Sigmoid colon (tissue), 7 donors: Measurements from ENCODE around the gene IGFBP3. TPM values are rescaled to one million over a fixed set of nuclear protein-coding genes. Genes with fewer than 3 reads are reported as not detected.
"Not testable (repeated sequence)": the region's sequence is repeated elsewhere in the genome, so short reads cannot be mapped to it uniquely, and the experiment has no call there.

ENCODE experiments used
- DNase-seq: peaks from one replicate; pipeline ENCODE4 v3.0.0-alpha.2; 2019
- H3K27ac ChIP-seq, 4 donors: fragments of 200-600 bp; sonication (generic); one replicate each; pipeline ENCODE4 v1.5.1; 2016 to 2019; ENCODE audit warnings: mild to moderate bottlenecking in 1 of 4
- H3K27me3 ChIP-seq, 3 donors: fragments of 200-600 bp; sonication (generic); one replicate each; pipeline ENCODE4 v1.5.1; 2019; ENCODE audit warnings: mild to moderate bottlenecking in 1 of 3
- H3K36me3 ChIP-seq, 4 donors: fragments of 200-600 bp; sonication (generic); one replicate each; pipeline ENCODE4 v1.5.1; 2016 to 2019
- H3K4me1 ChIP-seq, 4 donors: fragments of 200-600 bp; sonication (generic); one replicate each; pipeline ENCODE4 v1.5.1; 2017 to 2019
- H3K4me3 ChIP-seq, 4 donors: fragments of 200-600 bp; sonication (generic); one replicate each; pipeline ENCODE4 v1.5.1; 2017 to 2019; ENCODE audit warnings: mild to moderate bottlenecking in 2 of 4, moderate library complexity in 1 of 4
- H3K9me3 ChIP-seq, 4 donors: fragments of 200-600 bp in 3 of 4; sonication (generic) in 3 of 4; one replicate each; pipeline versions ENCODE4 v1.5.1 to v1.6.1; 2013 to 2019
- EP300 ChIP-seq, 4 donors: sonication (generic); formaldehyde crosslinking; IDR thresholded peaks; one replicate each; pipeline ENCODE4 v1.6.1; 2017; ENCODE audit warnings: antibody characterized with exemption in 4 of 4
- POLR2A ChIP-seq, 2 donors: fragments of 450-650 bp; IDR thresholded peaks; one replicate each; pipeline ENCODE4 v1.6.1; 2016; ENCODE audit warnings: antibody characterized with exemption in 2 of 2, mild to moderate bottlenecking in 2 of 2, moderate library complexity in 2 of 2
- POLR2AphosphoS5 ChIP-seq, 4 donors: sonication (generic); formaldehyde crosslinking; IDR thresholded peaks; one replicate each; pipeline ENCODE4 v1.6.1; 2017; ENCODE audit warnings: antibody characterized with exemption in 4 of 4
- WGBS, 2 donors: extraction: QIAGEN DNeasy Blood & Tissue Kit; methylation state at CpG; one replicate each; pipeline ENCODE4 v1.1.7; 2013; 5-methylcytosine and 5-hydroxymethylcytosine counted together
- intact Hi-C: fragments of 100-400 bp; cut with DNase I; formaldehyde crosslinking; loops from one replicate; pipeline ENCODE4 v1.15.1; 2023
- polyA plus RNA-seq, 3 donors: library from polyadenylated mRNA; stranded (reverse); fragments of 200-250 nt; gene quantifications; one replicate each; pipeline ENCODE4 v1.2.3, GENCODE V29; 2013
- total RNA-seq, 4 donors: library from RNA; depleted of rRNA; stranded (reverse); fragments of >200 nt; gene quantifications; one replicate each; pipeline ENCODE4 v1.1.0, GENCODE V29; 2016
- TF ChIP-seq, protein P1 (sequence below), 4 experiments: fragments of 450-650 bp in 3 of 4; fragments of 200-600 bp in 1 of 4; IDR thresholded peaks; one replicate each; pipeline ENCODE4 v1.5.1; 2016 to 2019; ENCODE audit warnings: antibody characterized with exemption in 4 of 4, mild to moderate bottlenecking in 3 of 4, moderate library complexity in 2 of 4
- donor health status: healthy with polysubstance abuse.
- donor health status: Bipolar disorder and iron deficiency.
- donor health status: healthy.

IGFBP3 gene
- total and polyA plus RNA-seq, 7 donors = 4.8 to 330 (median 54.0) TPM

DNA sequence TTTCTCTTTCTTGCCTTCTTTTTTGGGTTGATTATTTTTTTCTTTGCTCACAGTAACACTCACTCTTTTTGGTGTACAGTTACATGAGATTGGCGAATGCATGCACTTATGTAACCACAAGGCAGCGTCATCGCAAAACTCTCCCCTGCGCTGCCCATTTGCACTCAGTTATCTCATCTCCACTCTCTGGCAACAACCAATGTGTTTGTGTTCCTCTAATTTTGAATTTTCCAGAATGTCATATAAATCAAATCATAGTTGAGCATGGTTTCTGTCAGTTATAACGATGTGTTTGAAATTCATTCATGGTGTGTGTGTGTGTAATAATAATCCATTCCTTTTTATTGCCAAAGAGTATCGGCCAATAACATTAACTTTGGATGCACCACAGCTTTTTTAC, 23.0 kb upstream of the IGFBP3 start:
- no peaks in the 10 kb centered on the region for H3K27me3 ChIP-seq
- no peak for DNase-seq
- no peak for TF ChIP-seq EP300 (IDR thresholded peaks at IDR 0.05)
- no peak for TF ChIP-seq POLR2AphosphoS5 (IDR thresholded peaks at IDR 0.05)
- TF ChIP-seq, protein P1, sequence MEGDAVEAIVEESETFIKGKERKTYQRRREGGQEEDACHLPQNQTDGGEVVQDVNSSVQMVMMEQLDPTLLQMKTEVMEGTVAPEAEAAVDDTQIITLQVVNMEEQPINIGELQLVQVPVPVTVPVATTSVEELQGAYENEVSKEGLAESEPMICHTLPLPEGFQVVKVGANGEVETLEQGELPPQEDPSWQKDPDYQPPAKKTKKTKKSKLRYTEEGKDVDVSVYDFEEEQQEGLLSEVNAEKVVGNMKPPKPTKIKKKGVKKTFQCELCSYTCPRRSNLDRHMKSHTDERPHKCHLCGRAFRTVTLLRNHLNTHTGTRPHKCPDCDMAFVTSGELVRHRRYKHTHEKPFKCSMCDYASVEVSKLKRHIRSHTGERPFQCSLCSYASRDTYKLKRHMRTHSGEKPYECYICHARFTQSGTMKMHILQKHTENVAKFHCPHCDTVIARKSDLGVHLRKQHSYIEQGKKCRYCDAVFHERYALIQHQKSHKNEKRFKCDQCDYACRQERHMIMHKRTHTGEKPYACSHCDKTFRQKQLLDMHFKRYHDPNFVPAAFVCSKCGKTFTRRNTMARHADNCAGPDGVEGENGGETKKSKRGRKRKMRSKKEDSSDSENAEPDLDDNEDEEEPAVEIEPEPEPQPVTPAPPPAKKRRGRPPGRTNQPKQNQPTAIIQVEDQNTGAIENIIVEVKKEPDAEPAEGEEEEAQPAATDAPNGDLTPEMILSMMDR (IDR thresholded peaks at IDR 0.05) = no peak
- TF ChIP-seq POLR2A (IDR thresholded peaks at IDR 0.05) = no peak
- WGBS, 2 donors = 81 to 88% methylated on average over 6 of the region's 6 CpGs
- H3K27ac ChIP-seq = no peak overlapping the region
- H3K4me1 ChIP-seq = no peaks in the 10 kb centered on the region
- intact Hi-C loops = no loop called here
- no peaks in the 10 kb centered on the region for H3K36me3 ChIP-seq
- no peak overlapping the region for H3K4me3 ChIP-seq
- H3K9me3 ChIP-seq = no peaks in the 10 kb centered on the region

DNA sequence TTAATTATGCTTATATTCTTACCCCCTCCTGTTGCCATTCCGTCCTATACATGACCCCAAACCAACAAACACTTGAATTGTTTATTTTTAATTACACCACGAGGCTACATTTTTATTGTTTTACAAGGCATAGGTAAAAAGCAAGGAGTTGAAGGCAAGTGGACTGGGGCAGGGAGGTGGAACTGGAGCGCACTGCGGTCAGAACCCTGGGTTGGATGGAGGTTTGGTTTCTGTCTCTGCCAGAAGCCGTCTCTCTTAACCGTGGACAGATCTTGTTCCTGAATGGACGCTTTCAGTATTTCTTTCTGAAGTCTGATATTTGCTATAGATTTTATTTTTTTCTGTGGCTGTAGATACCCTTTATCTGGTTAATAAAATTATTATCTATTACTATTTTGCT, 19.9 kb upstream of the IGFBP3 start:
- Histone ChIP-seq H3K27me3 (peaks cover 0 to 3% (median 0%) of the 10 kb centered on the region in 3 donors), H3K27ac (no peak overlapping the region), H3K4me3 (no peak overlapping the region), H3K9me3 (no peaks in the 10 kb centered on the region), H3K36me3 (no peaks in the 10 kb centered on the region), H3K4me1 (no peaks in the 10 kb centered on the region)
- DNase-seq = no peak
- WGBS, 2 donors = 55 to 60% methylated on average over 7 of the region's 7 CpGs
- intact Hi-C loops = no loop called here
- TF ChIP-seq POLR2AphosphoS5 (IDR thresholded peaks at IDR 0.05) = no peak
- TF ChIP-seq EP300 (IDR thresholded peaks at IDR 0.05) = no peak
- TF ChIP-seq, protein P1 (IDR thresholded peaks at IDR 0.05) = no peak
- TF ChIP-seq POLR2A (IDR thresholded peaks at IDR 0.05) = no peak

DNA sequence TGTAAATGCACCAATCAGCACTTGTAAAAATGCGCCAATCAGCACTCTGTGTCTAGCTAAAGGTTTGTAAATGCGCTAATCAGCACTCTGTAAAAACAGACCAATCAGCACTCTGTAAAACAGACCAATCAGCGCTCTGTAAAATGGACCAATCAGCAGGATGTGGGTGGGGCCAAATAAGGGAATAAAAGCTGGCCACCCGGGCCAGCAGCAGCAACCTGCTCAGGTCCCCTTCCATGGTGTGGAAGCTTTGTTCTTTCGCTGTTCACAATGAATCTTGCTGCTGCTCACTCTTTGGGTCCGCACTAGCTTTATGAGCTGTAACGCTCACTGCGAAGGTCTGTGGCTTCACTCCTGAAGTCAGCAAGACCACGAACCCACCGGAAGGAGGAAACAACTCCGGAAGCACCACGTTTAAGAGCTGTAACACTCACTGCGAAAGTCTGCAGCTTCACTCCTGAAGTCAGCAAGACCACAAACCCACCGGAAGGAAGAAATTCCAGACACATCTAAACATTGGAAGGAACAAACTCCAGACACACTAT, 19.2 kb upstream of the IGFBP3 start:
- H3K4me3 ChIP-seq = not testable (repeated sequence)

DNA sequence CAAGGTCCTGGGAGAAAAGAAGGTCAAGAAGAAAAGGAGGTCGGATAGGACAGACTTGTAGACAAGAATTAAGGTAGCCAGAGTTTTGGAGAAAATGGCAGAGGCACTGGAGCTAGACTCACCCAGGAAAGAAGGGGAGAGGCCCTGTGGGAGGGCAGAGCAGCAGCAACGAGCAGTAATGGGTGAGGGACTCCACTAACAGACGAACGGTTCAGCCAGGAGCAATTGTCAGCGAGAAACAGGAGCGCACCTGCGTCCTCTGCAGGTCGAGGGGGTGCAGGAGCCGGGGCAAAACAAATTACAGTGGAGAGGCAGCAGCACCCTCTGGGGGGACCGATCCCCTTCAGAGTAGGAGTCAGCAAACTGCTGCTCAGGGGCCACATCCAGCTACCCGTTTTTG, 18.5 kb upstream of the IGFBP3 start:
- intact Hi-C loops = no loop called here
- DNase-seq = no peak
- 85 to 94% methylated on average over 11 of the region's 11 CpGs for WGBS, 2 donors
- Histone ChIP-seq H3K36me3 (no peaks in the 10 kb centered on the region), H3K4me3 (no peak overlapping the region), H3K27me3 (peaks cover 0 to 3% (median 0%) of the 10 kb centered on the region in 3 donors), H3K27ac (no peak overlapping the region), H3K4me1 (no peaks in the 10 kb centered on the region), H3K9me3 (no peaks in the 10 kb centered on the region)
- TF ChIP-seq POLR2AphosphoS5 (IDR thresholded peaks at IDR 0.05) (no peak), EP300 (IDR thresholded peaks at IDR 0.05) (no peak), POLR2A (IDR thresholded peaks at IDR 0.05) (no peak)
- TF ChIP-seq, protein P1 (IDR thresholded peaks at IDR 0.05) = no peak

More for the DNA sequence above, 19.2 kb upstream of the IGFBP3 start:
- intact Hi-C loops, H3K4me1 ChIP-seq, H3K36me3 ChIP-seq, H3K27ac ChIP-seq, H3K9me3 ChIP-seq, DNase-seq, H3K27me3 ChIP-seq: not testable (repeated sequence)
- 63 to 72% methylated on average over 14 of the region's 14 CpGs for WGBS, 2 donors

DNA sequence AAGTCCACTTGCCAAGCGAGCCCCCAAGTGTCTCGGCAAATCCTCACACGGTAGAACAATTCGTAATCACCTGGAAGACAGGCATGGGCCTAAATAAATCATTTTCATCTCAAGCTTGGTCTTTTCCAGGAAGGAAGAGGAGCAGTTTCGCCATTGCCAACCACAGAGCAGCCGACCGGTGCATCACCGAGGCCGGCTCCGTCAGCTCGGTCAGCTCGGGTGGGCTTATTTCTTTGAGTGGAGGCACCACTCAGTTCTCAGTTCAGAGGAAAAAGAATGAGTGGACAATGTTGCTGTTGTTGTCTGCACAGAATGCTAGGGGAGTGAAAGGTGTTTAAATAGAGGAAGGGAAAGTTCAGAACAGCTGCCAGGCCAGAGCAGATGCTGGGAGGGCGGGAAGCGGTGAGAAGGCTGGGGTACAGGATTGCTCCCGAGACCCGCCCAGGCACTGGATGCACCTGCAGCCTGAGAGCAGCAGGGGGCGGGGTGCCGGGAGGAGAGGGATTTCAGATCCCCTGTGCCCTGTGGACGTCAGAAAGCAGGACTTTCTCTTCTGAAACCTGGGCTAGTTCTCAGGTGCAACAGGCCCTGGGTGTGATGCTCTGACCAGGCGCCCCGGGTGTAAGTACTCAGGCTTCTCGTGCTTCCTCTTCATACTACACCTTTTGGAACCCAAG, 17.7 kb upstream of the IGFBP3 start:
- TF ChIP-seq EP300 (IDR thresholded peaks at IDR 0.05) (no peak), POLR2A (IDR thresholded peaks at IDR 0.05) (no peak), POLR2AphosphoS5 (IDR thresholded peaks at IDR 0.05) (no peak)
- TF ChIP-seq, protein P1 (IDR thresholded peaks at IDR 0.05) = no peak
- Histone ChIP-seq H3K36me3 (no peaks in the 10 kb centered on the region), H3K27me3 (peaks cover 0 to 3% (median 0%) of the 10 kb centered on the region in 3 donors), H3K4me3 (no peak overlapping the region), H3K4me1 (no peaks in the 10 kb centered on the region), H3K9me3 (no peaks in the 10 kb centered on the region), H3K27ac (no peak overlapping the region)
- no peak for DNase-seq
- WGBS, 2 donors = 75 to 85% methylated on average over 22 of the region's 22 CpGs
- intact Hi-C loops = no loop called here
